SH-SY5Y (cell line): ENCODE results near the gene TMEM132A.

Experiments
- GATA2 ChIP-seq: IDR thresholded peaks from 2 replicates; pipeline ENCODE4 v1.6.1; 2011; ENCODE audit warnings: mild to moderate bottlenecking, low read depth, low read length
- GATA3 ChIP-seq: IDR thresholded peaks from 2 replicates; pipeline ENCODE4 v1.6.1; 2011; ENCODE audit warnings: low read depth, mild to moderate bottlenecking, low read length, moderate library complexity

DNA sequence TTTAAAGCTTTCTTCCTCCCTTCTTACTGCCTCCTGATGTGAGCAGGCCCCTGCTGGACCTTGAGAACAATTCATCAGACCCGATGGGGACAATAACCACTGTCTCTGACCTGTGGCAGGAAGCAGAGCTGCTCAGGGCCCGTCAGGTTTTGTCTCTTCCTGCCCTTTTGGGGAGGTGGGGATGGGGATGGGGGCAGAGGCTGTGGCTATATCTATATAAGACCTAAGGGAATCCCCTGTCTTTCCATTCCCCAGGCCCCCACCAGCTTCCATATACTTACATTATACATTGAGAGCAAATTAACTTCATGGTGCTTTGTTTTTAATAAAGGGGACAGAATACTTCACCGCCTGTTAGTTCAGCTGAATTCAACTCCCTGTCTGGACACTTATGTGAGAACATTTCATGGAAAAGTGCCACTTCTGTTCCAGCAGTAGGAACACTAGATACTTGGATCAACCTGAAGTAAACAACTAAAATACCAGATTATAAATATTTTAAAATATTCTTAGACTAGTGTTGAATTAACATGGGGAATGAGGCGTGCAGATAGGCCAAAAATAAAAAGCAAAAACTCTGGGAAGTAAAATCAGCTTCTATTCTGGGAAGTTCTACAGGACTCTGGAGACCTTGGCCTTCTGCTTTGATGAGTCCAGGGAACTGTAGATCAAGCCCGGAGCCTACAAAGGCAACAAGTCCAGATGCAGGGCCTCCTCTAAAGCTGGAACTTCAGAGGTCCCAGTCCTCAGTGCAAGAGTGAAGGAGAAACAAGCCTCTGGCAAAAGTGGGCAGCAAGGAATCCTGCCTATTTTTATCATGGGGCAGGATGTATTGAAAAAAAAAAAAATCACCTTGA is 45.8 kb upstream of the TMEM132A start:
- no peak for TF ChIP-seq GATA3
- no peak for TF ChIP-seq GATA2
